HepG2 (cell line): ENCODE results near the gene CAMK4. TPM values are rescaled to one million over a fixed set of nuclear protein-coding genes. Genes with fewer than 3 reads are reported as not detected.

Experiments used
- ATAC-seq: fragments of 200-7000 bp; cut with Tn5 transposase; 3 replicates; pipeline ENCODE4 v1.9.1; 2020; ENCODE audit warnings: mild to moderate bottlenecking, moderate library complexity
- BruUV-seq: library from RNA; stranded (reverse); fragments of 400-500 nt; replicated peaks from 2 replicates; lab custom pipeline; 2021; lab: Mats Ljungman, UMichigan
- CTCF ChIA-PET: fragments of 300-600 bp; formaldehyde crosslinking; extraction: SDS; loops from one replicate; lab custom pipeline; 2021; ENCODE audit warnings: low total read pairs, inconsistent platforms, low intra/inter-chr PET ratio; lab: Yijun Ruan, JAX
- POLR2A ChIA-PET: fragments of 350-600 bp; sonication (Branson Sonifier 250); formaldehyde crosslinking; loops from one replicate; lab custom pipeline; 2020; ENCODE audit warnings: antibody characterized with exemption, inconsistent platforms; lab: Yijun Ruan, JAX
- DNase-seq: peaks from one replicate; pipeline ENCODE4 v3.0.0-alpha.2; 2015; ENCODE audit warnings: low spot score
- FAIRE-seq: peaks from 3 replicates; lab custom pipeline; 2011; peaks lifted over from hg19 to GRCh38; lab: Jason Lieb, UNC
- H2AFZ ChIP-seq: one replicate; pipeline ENCODE4 v1.6.1; 2011; ENCODE audit warnings: low read length, inconsistent platforms
- H3K27ac ChIP-seq: fragments of 300-600 bp; 3 replicates; pipeline ENCODE4 v1.8.0; 2011; ENCODE audit warnings: mixed run types, mild to moderate bottlenecking, mixed read lengths, low read length, inconsistent platforms; ENCODE audit not compliant: insufficient read depth; ENCODE audit errors: extremely low read length
- H3K27me3 ChIP-seq, 2 experiments: fragments of 200-600 bp in 1 of 2; 2 replicates in 1 of 2; 3 replicates in 1 of 2; pipeline versions ENCODE4 v1.6.0 to v1.8.0; 2011; ENCODE audit warnings: low read length in 2 of 2, mild to moderate bottlenecking in 2 of 2, moderate library complexity in 2 of 2, inconsistent platforms in 1 of 2; ENCODE audit not compliant: insufficient read depth in 2 of 2, control insufficient read depth in 1 of 2
- H3K36me3 ChIP-seq, 2 experiments: fragments of 200-600 bp in 1 of 2; replicated peaks in 1 of 2; 2 replicates in 1 of 2; 3 replicates in 1 of 2; pipeline versions ENCODE4 v1.5.1 to v1.8.0; 2011; ENCODE audit warnings: low read length in 2 of 2, inconsistent platforms in 1 of 2; ENCODE audit not compliant: insufficient read depth in 2 of 2, control insufficient read depth in 1 of 2
- H3K4me1 ChIP-seq: 2 replicates; pipeline ENCODE4 v1.5.1; 2012; ENCODE audit warnings: low read length, inconsistent platforms; ENCODE audit not compliant: insufficient read depth
- H3K4me2 ChIP-seq: 2 replicates; pipeline ENCODE4 v1.6.0; 2011; ENCODE audit warnings: low read depth, low read length, inconsistent platforms
- H3K4me3 ChIP-seq, 3 experiments: fragments of 200-600 bp in 1 of 3; sonication (generic), shearing (Covaris generic) in 1 of 3; replicated peaks in 1 of 3; 2 replicates each; pipeline ENCODE4 v1.5.1; 2011 to 2016; ENCODE audit warnings: low read length in 3 of 3, inconsistent platforms in 2 of 3, low read depth in 2 of 3, mild to moderate bottlenecking in 2 of 3, control low read depth in 1 of 3, mixed read lengths in 1 of 3; ENCODE audit not compliant: insufficient read depth in 1 of 3
- H3K79me2 ChIP-seq: one replicate; pipeline ENCODE4 v1.6.1; 2011; ENCODE audit warnings: low read length, inconsistent platforms; ENCODE audit not compliant: insufficient read depth
- H3K9ac ChIP-seq: 2 replicates; pipeline ENCODE4 v1.6.0; 2011; ENCODE audit warnings: mild to moderate bottlenecking, low read depth, low read length, inconsistent platforms; ENCODE audit not compliant: insufficient read depth
- H3K9me3 ChIP-seq: 2 replicates; pipeline ENCODE4 v1.5.1; 2012; ENCODE audit warnings: mild to moderate bottlenecking, low read length
- H4K20me1 ChIP-seq: 2 replicates; pipeline ENCODE4 v1.6.0; 2011; ENCODE audit warnings: inconsistent platforms, mild to moderate bottlenecking, low read length, moderate library complexity; ENCODE audit not compliant: insufficient read depth
- ERF ChIP-seq: IDR thresholded peaks from 2 replicates; pipeline ENCODE4 v1.6.1; 2018; ENCODE audit warnings: missing biosample characterization, missing genetic modification reagents
- FOXC1 ChIP-seq: sonication (generic); formaldehyde crosslinking; IDR thresholded peaks from 2 replicates; pipeline ENCODE4 v1.8.0; 2022; ENCODE audit warnings: mild to moderate bottlenecking, missing genetic modification reagents, borderline replicate concordance
- HNF4G ChIP-seq, 2 experiments: sonication (generic) in 1 of 2; formaldehyde crosslinking in 1 of 2; IDR thresholded peaks; 2 replicates each; pipeline versions ENCODE4 v1.4.0 to v1.6.1; 2011 to 2020; ENCODE audit warnings: borderline replicate concordance in 2 of 2, low read depth in 2 of 2, mild to moderate bottlenecking in 2 of 2, low read length in 1 of 2, missing genetic modification reagents in 1 of 2, moderate library complexity in 1 of 2
- TCF7L2 ChIP-seq: IDR thresholded peaks from 2 replicates; pipeline ENCODE4 v1.6.1; 2011; ENCODE audit warnings: mild to moderate bottlenecking, low read depth, low read length, moderate library complexity
- TFE3 ChIP-seq: IDR thresholded peaks from 2 replicates; pipeline ENCODE4 v1.6.1; 2016
- TOPORS ChIP-seq: sonication (generic); formaldehyde crosslinking; IDR thresholded peaks from 2 replicates; pipeline ENCODE4 v1.8.0; 2023; ENCODE audit warnings: mild to moderate bottlenecking, missing genetic modification reagents
- ZNF350 ChIP-seq: sonication (generic); formaldehyde crosslinking; IDR thresholded peaks from 2 replicates; pipeline ENCODE4 v1.4.0; 2020; ENCODE audit warnings: mild to moderate bottlenecking, low read depth, missing genetic modification reagents, borderline replicate concordance
- ZNF614 ChIP-seq: IDR thresholded peaks from 2 replicates; pipeline ENCODE4 v1.6.1; 2018; ENCODE audit warnings: missing biosample characterization, missing genetic modification reagents, inconsistent platforms, borderline replicate concordance
- WGBS: methylation state at CpG from one replicate; pipeline ENCODE4 v1.1.6; 2017; ENCODE audit warnings: low lambda C conversion rate; 5-methylcytosine and 5-hydroxymethylcytosine counted together
- in situ Hi-C: cut with HindIII; loops from 2 replicates; pipeline ENCODE4 v1.10.0; 2017; ENCODE audit warnings: low pct_unique_long_range_greater_than_20kb; ENCODE audit not compliant: extremely low pct_ligation_motif_present
- intact Hi-C: fragments of 100-400 bp; cut with micrococcal nuclease; formaldehyde crosslinking; loops from one replicate; pipeline ENCODE4 v1.10.0; 2022; ENCODE audit not compliant: unreplicated experiment
- polyA plus RNA-seq, 8 experiments: library from polyadenylated mRNA; depleted of rRNA in 3 of 8; stranded (reverse) in 7 of 8; unstranded in 1 of 8; fragments of >200 nt; fragmentation: Illumina TruSeq in 4 of 8; extraction: Trizol in 4 of 8; gene quantifications; 2 replicates each; pipeline versions ENCODE4 v1.2.1 to v1.2.3, GENCODE V29; 2011 to 2016; ENCODE audit warnings: low read depth in 4 of 8, missing spikeins in 1 of 8, mixed read lengths in 1 of 8; ENCODE audit not compliant: insufficient read depth in 1 of 8
- total RNA-seq, 5 experiments: library from RNA; depleted of rRNA; stranded (reverse); fragments of >200 nt; fragmentation: Illumina TruSeq; extraction: Trizol; gene quantifications; 2 replicates each; pipeline ENCODE4 v1.2.3, GENCODE V29; 2016; ENCODE audit warnings: low read depth in 1 of 5

CAMK4 gene
- total and polyA plus RNA-seq, 2 of the 13 experiments (the other 11 are each of a cell fraction or from before 2014, with no cell fraction given) = not detected

GRCh38 chr5:111472579-111472978 lies 248.4 kb downstream of the CAMK4 start:
- no peak overlapping the region for H3K27ac ChIP-seq
- no peak for TF ChIP-seq TOPORS
- TF ChIP-seq TCF7L2 = no peak
- no peak for TF ChIP-seq FOXC1 (CRISPR knock-in tag)
- no peak for TF ChIP-seq ERF (CRISPR knock-in tag)
- TF ChIP-seq TFE3 (CRISPR knock-in tag) = no peak
- no peak for TF ChIP-seq ZNF614 (CRISPR knock-in tag)
- TF ChIP-seq ZNF350 (CRISPR knock-in tag) = no peak
- no peak for TF ChIP-seq HNF4G (IDR thresholded peaks at IDR 0.05; ENCODE audit: borderline replicate concordance, low read depth, low read length)
- no peak for TF ChIP-seq HNF4G (CRISPR knock-in tag; IDR thresholded peaks at IDR 0.05; ENCODE audit: borderline replicate concordance, low read depth)
- TF ChIP-seq, all 625 proteins: peak for 0
- 0% methylated on average over 3 of the region's 3 CpGs for WGBS
- no peak overlapping the region for H3K9ac ChIP-seq
- intact Hi-C loops = no loop called here
- H2AFZ ChIP-seq = no peak overlapping the region
- ATAC-seq = no peak
- H3K36me3 ChIP-seq = no peaks in the 10 kb centered on the region
- no peaks in the 10 kb centered on the region for H3K9me3 ChIP-seq
- no peak for DNase-seq
- in situ Hi-C loops = no loop called here
- H3K4me2 ChIP-seq = no peak overlapping the region
- no peak overlapping the region for H3K4me3 ChIP-seq
- no peaks in the 10 kb centered on the region for H3K4me1 ChIP-seq
- FAIRE-seq = no peak
- no TSS peak for BruUV-seq
- no peaks in the 10 kb centered on the region for H3K79me2 ChIP-seq
- no peaks in the 10 kb centered on the region for H4K20me1 ChIP-seq
- CTCF ChIA-PET = no interaction called here
- H3K27me3 ChIP-seq = no peaks in the 10 kb centered on the region
- POLR2A ChIA-PET = no interaction called here
